WI38 (cell line): Measurements from ENCODE around the gene RPL18.
"Not testable (repeated sequence)": the region's sequence is repeated elsewhere in the genome, so short reads cannot be mapped to it uniquely, and the experiment has no call there.

Source experiments
- H3K4me3 ChIP-seq: 2 replicates; pipeline ENCODE4 v1.5.1; 2011; ENCODE audit warnings: low read depth, mild to moderate bottlenecking, control low read depth, low read length
- TF ChIP-seq, protein P1 (sequence below): IDR thresholded peaks from 2 replicates; pipeline ENCODE4 v1.5.1; 2012; ENCODE audit warnings: low read depth, mild to moderate bottlenecking, control low read depth, low read length

Gene RPL18

DNA sequence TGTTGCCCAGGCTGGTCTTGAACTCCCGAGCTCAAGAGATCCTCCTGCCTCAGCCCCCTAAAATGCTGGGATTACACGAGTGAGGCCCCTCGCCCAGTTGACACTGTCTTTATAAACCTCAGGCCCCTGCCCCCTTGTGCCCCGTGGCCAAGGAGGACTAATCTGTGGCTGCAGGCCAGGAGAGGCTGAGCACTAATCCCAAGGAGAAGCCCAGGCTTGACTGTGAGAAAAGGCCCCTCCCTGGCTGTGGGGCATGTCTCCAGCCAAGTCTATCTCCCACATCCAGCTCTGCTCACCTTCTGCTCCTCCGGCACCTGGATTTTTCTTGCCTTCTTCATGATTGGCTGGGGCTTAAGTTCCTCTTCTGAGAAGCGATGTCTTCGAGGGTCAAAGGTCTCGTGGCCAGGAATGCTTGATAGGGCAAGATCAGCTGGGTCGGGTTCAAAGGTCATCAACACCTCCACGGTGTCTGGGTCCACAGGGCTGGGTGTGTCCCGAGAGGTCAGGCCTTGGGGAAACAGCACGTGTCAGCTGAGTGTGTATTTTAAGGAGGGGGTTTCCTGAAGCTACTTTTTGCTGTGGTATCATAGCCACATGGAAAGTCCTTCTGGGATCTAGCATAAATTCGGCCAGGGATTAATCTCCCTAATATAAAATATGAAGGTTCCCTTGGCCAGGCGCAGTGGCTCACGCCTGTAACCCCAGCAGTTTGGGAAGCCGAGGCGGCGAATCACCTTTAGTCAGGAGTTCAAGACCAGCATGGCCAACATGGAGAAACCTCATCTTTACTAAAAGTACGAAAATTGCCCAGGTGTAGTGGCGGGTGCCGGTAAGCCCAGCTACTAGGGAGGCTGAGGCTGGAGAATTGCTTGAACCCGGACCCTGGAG is 14.4 kb upstream of the RPL18 start:
- TF ChIP-seq, protein P1, sequence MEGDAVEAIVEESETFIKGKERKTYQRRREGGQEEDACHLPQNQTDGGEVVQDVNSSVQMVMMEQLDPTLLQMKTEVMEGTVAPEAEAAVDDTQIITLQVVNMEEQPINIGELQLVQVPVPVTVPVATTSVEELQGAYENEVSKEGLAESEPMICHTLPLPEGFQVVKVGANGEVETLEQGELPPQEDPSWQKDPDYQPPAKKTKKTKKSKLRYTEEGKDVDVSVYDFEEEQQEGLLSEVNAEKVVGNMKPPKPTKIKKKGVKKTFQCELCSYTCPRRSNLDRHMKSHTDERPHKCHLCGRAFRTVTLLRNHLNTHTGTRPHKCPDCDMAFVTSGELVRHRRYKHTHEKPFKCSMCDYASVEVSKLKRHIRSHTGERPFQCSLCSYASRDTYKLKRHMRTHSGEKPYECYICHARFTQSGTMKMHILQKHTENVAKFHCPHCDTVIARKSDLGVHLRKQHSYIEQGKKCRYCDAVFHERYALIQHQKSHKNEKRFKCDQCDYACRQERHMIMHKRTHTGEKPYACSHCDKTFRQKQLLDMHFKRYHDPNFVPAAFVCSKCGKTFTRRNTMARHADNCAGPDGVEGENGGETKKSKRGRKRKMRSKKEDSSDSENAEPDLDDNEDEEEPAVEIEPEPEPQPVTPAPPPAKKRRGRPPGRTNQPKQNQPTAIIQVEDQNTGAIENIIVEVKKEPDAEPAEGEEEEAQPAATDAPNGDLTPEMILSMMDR: no peak
- H3K4me3 ChIP-seq: no peak overlapping the region

DNA sequence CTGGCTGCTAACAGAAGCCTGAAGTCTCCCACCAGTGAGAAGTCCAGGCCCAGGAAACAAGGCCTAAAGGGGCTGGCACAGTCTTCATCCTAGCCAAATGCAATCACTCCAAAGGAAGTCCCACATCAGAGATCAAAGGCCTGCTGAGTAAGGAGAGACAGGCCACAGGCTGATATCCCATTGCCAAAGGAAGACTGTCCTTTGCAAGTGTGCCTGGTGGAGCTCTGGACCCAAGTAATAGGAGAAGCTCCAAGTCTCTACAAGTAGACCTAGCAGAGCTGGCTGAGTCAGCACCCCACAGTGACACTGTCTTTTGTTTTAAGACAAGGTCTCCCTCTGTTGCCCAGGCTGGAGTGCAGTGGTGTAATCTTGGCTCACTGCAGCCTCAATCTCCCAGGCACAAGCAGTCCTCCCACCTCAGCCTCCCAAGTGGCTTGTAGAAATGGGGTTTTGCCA is 13.7 kb upstream of the RPL18 start:
- TF ChIP-seq, protein P1: no peak
- H3K4me3 ChIP-seq: no peak overlapping the region

DNA sequence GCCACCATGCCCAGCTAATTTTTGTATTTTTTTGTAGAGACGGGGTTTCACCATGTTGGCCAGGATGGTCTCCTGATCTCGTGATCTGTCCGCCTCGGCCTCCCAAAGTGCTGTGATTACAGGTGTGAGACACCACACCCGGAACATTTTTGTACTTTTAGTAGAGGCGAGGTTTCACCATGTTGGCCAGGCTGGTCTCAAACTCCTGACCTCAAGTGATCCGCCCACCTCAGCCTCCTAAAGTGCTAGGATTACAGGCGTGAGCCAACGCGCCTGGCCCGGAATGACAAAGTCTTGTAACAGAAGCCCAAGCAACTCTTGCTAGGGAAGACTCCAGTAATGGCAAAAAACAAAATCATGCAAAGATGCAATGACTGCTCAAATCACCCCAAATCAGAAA is 13.3 kb upstream of the RPL18 start:
- not testable (repeated sequence) for H3K4me3 ChIP-seq

DNA sequence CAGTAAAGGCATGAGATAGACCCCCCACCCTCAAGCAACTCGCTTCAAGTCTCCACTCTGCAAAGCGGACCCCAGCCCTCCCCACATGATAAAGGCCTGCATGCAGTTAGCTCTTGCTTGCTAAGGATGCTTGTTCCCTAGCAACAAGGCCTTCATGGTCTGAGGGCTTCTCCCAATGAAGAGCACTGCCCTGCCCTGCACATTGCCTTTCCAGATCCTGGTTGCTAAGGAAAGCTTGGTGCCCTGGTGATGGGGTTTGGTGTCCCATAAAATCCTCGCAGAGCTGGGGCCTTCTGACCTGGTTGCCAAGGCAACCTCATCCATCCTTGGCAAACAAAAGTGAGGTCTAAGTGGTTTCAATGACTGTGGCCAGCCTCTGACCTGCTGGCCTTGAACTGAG is 12.2 kb upstream of the RPL18 start:
- H3K4me3 ChIP-seq: no peak overlapping the region
- TF ChIP-seq, protein P1: no peak

DNA sequence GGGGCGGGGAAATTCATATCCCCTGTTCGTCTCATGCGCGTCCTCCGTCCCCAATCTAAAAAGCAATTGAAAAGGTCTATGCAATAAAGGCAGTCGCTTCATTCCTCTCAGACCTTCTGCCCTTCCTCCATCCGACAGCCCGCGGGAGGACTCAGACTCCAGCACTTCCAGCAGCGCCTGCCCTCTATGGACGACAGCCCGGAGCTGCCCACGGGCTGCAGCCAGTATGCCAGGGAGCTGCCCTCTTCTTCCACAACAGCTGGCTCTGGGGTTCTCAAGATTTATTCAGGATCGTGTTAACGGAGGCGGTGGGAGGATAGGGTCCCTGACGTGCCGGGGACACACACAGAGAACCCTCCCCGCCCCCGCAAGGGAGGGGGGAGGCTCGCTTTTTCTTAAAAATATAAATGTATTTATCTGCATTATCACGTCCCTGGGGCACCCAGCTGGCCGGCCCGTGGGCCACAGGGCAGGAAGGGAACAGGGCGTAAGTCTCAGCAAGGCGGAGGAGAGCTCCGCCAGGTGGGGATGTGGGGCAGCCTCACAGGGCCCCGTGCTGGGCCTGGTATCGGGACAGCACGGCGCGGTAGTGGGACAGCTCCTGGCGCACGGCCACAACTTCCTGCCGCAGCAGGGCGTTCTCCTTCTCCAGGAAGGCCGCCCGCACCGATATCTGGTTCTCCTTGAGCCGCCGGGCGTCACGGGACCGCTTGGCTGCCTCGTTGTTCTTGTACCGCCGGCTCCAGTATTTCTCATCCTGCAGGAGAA is 11.5 kb upstream of the RPL18 start:
- TF ChIP-seq, protein P1: no peak
- no peak overlapping the region for H3K4me3 ChIP-seq

DNA sequence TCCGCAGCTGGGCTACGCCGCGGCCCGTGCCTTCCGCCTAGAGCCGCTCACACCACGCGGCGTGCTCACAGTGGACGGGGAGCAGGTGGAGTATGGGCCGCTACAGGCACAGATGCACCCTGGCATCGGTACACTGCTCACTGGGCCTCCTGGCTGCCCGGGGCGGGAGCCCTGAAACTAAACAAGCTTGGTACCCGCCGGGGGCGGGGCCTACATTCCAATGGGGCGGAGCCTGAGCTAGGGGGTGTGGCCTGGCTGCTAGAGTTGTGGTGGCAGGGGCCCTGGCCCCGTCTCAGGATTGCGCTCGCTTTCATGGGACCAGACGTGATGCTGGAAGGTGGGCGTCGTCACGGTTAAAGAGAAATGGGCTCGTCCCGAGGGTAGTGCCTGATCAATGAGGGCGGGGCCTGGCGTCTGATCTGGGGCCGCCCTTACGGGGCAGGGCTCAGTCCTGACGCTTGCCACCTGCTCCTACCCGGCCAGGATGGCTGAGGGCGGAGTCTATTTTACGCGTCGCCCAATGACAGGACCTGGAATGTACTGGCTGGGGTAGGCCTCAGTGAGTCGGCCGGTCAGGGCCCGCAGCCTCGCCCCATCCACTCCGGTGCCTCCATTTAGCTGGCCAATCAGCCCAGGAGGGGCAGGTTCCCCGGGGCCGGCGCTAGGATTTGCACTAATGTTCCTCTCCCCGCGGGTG is 10.8 kb upstream of the RPL18 start:
- H3K4me3 ChIP-seq: no peak overlapping the region
- TF ChIP-seq, protein P1: no peak

DNA sequence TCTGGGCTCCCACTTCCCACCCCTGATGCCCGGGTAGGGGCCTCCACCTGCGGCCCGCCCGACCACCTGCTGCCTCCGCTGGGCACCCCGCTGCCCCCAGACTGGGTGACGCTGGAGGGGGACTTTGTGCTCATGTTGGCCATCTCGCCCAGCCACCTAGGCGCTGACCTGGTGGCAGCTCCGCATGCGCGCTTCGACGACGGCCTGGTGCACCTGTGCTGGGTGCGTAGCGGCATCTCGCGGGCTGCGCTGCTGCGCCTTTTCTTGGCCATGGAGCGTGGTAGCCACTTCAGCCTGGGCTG is 10.3 kb upstream of the RPL18 start:
- no peak overlapping the region for H3K4me3 ChIP-seq
- TF ChIP-seq, protein P1: no peak
